Prostate gland (tissue), 2 donors: ENCODE measurements around the gene SCN1B. TPM values are rescaled to one million over a fixed set of nuclear protein-coding genes. Genes with fewer than 3 reads are reported as not detected.

Experiments
- DNase-seq: peaks from one replicate; pipeline ENCODE4 v3.0.0-alpha.2; 2019; ENCODE audit warnings: low spot score
- H3K27ac ChIP-seq, 2 donors: fragments of 200-600 bp; sonication (generic); 2 replicates each; pipeline ENCODE4 v1.5.1; 2017 to 2019
- H3K27me3 ChIP-seq: fragments of 200-600 bp; sonication (generic); replicated peaks from 2 replicates; pipeline ENCODE4 v1.5.1; 2019; ENCODE audit not compliant: insufficient read depth
- H3K36me3 ChIP-seq, 2 donors: fragments of 200-600 bp; sonication (generic); 1 replicate in 1 of 2; 2 replicates in 1 of 2; pipeline versions ENCODE4 v1.5.1 to v1.8.1; 2017 to 2019
- H3K4me1 ChIP-seq: fragments of 200-600 bp; sonication (generic); replicated peaks from 2 replicates; pipeline ENCODE4 v1.5.1; 2019
- H3K4me3 ChIP-seq, 2 donors: fragments of 200-600 bp; sonication (generic); 2 replicates each; pipeline ENCODE4 v1.5.1; 2017 to 2019
- H3K9me3 ChIP-seq: fragments of 200-600 bp; sonication (generic); 2 replicates; pipeline ENCODE4 v1.5.1; 2017
- POLR2A ChIP-seq: fragments of 450-650 bp; IDR thresholded peaks from one replicate; pipeline ENCODE4 v1.6.1; 2016; ENCODE audit warnings: antibody characterized with exemption, mild to moderate bottlenecking
- POLR2AphosphoS5 ChIP-seq: sonication (generic); formaldehyde crosslinking; IDR thresholded peaks from one replicate; pipeline ENCODE4 v1.6.1; 2017; ENCODE audit warnings: antibody characterized with exemption
- WGBS: methylation state at CpG from one replicate; pipeline ENCODE4 v1.1.5; 2018; 5-methylcytosine and 5-hydroxymethylcytosine counted together
- intact Hi-C: fragments of 100-400 bp; cut with DNase I; formaldehyde crosslinking; loops from one replicate; pipeline ENCODE4 v1.14.2; 2022
- total RNA-seq, 2 donors: library from RNA; depleted of rRNA; stranded (reverse); fragments of >200 nt; gene quantifications; one replicate each; pipeline ENCODE4 v1.1.0, GENCODE V29; 2016
- TF ChIP-seq, protein P1 (sequence below), 4 experiments: fragments of 200-600 bp in 2 of 4; fragments of 450-650 bp in 2 of 4; sonication (generic) in 2 of 4; IDR thresholded peaks; 1 replicate in 3 of 4; 2 replicates in 1 of 4; pipeline ENCODE4 v1.5.1; 2016 to 2019; ENCODE audit warnings: antibody characterized with exemption in 4 of 4, mild to moderate bottlenecking in 2 of 4, moderate library complexity in 2 of 4

Gene SCN1B
- total RNA-seq, 2 donors from 2014 or later = 9.7 to 10.6 TPM

DNA sequence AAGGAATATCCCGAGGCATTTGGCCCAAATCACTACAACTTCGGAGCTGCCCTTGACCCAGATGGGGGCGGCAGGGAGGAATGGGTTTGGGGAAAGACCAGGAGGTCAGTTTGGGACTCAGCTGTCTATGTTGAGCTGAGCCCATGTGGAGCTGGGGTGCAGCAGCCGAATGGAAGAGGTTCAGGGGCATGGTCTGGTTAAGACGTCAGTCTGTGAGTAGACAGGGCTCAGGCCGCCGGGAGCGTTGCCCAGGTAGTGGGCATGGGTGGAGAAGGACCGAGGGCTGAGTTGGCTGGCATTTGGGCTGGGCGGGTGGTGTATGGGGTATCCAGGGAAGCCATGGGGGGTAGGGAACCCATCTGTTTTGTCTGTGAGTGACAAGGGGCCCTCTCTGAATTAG is 9.3 kb upstream of the SCN1B start:
- H3K27me3 ChIP-seq = no peaks in the 10 kb centered on the region
- no peaks in the 10 kb centered on the region for H3K4me1 ChIP-seq
- no peaks in the 10 kb centered on the region for H3K9me3 ChIP-seq
- peaks cover 19 to 31% of the 10 kb centered on the region in 2 donors for H3K36me3 ChIP-seq
- WGBS = 89% methylated on average over 10 of the region's 10 CpGs
- no peak overlapping the region for H3K27ac ChIP-seq
- H3K4me3 ChIP-seq = no peak overlapping the region
- DNase-seq = no peak
- TF ChIP-seq POLR2A = no peak
- TF ChIP-seq, protein P1, sequence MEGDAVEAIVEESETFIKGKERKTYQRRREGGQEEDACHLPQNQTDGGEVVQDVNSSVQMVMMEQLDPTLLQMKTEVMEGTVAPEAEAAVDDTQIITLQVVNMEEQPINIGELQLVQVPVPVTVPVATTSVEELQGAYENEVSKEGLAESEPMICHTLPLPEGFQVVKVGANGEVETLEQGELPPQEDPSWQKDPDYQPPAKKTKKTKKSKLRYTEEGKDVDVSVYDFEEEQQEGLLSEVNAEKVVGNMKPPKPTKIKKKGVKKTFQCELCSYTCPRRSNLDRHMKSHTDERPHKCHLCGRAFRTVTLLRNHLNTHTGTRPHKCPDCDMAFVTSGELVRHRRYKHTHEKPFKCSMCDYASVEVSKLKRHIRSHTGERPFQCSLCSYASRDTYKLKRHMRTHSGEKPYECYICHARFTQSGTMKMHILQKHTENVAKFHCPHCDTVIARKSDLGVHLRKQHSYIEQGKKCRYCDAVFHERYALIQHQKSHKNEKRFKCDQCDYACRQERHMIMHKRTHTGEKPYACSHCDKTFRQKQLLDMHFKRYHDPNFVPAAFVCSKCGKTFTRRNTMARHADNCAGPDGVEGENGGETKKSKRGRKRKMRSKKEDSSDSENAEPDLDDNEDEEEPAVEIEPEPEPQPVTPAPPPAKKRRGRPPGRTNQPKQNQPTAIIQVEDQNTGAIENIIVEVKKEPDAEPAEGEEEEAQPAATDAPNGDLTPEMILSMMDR (IDR thresholded peaks at IDR 0.05) = no peak
- TF ChIP-seq POLR2AphosphoS5 = no peak
- intact Hi-C loops = no loop called here

DNA sequence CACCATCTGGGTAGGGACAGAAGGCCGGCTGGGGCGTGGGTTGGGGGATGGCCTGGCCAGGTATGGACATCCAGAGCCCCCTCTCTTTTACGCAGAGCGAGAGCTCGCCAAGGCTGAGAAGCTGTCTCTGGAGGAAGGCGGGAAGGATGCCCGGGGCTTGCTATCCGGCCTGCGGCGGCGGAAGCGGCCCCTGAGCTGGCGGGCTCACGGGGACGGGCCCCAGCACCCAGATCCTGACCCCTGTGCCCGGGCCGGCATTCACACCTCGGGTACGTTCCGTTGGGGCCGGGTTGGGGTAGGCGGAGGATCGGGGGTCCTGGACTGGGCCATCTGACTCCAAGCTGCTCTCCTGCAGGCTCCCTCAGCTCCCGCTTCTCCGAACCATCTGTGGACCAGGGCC is 8.7 kb upstream of the SCN1B start:
- intact Hi-C loops = no loop called here
- TF ChIP-seq, protein P1 (IDR thresholded peaks at IDR 0.05) = no peak
- TF ChIP-seq POLR2A = no peak
- TF ChIP-seq POLR2AphosphoS5 = no peak
- 93% methylated on average over 20 of the region's 25 CpGs for WGBS

DNA sequence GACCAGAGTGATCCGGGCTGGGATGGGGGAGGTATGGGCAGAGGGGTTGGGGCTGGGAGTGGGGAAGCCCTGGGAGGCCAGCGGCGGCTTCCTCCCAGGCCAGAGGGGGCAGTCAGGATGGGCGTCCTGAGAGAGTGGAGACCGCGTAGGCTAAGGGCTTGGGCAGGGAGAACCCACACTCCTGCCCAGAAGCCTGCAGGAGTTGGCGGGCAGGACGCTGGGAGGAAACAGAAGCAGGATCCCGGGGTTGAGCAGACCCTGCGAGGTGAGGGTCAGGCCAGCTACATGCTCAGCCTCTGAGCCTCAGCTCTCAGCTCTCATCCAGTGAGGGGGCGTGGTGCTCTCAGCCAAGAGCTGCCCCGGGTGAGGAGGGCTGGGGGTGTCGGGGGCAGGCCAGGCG is 7.8 kb upstream of the SCN1B start:
- H3K27me3 ChIP-seq = no peaks in the 10 kb centered on the region
- H3K4me3 ChIP-seq = no peak overlapping the region
- intact Hi-C loops = no loop called here
- 83% methylated on average over 14 of the region's 14 CpGs for WGBS
- no peaks in the 10 kb centered on the region for H3K4me1 ChIP-seq
- no peaks in the 10 kb centered on the region for H3K9me3 ChIP-seq
- no peak overlapping the region for H3K27ac ChIP-seq
- TF ChIP-seq POLR2AphosphoS5 (no peak), POLR2A (no peak)
- TF ChIP-seq, protein P1 (IDR thresholded peaks at IDR 0.05) = no peak
- DNase-seq = no peak
- peaks cover 17 to 34% of the 10 kb centered on the region in 2 donors for H3K36me3 ChIP-seq

More for the DNA sequence above, 8.7 kb upstream of the SCN1B start:
- Histone ChIP-seq H3K4me1 (no peaks in the 10 kb centered on the region), H3K4me3 (no peak overlapping the region), H3K27ac (no peak overlapping the region), H3K9me3 (no peaks in the 10 kb centered on the region), H3K36me3 (peaks cover 19 to 34% of the 10 kb centered on the region in 2 donors), H3K27me3 (no peaks in the 10 kb centered on the region)
- no peak for DNase-seq

DNA sequence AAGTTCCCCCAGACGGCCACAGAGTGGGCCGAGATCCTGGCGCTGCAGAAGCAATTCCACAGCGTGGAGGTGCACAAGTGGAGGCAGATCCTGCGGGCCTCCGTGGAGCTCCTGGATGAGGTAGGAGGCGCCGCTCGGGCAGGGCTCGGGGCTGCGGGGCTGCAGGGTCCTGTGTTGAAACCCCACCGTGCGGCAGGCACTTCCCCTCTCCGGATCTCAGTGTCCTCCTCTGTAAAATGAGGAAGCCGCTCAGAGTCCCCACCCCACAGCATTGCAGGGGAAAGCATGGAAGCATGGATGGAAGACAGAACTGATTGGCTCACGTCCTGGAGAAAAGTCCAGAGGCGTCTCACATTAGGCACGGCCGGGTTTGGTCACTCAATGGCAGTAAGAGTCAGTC is 6.8 kb upstream of the SCN1B start:
- H3K4me1 ChIP-seq = no peaks in the 10 kb centered on the region
- no peak overlapping the region for H3K27ac ChIP-seq
- peaks cover 12 to 34% of the 10 kb centered on the region in 2 donors for H3K36me3 ChIP-seq
- no peaks in the 10 kb centered on the region for H3K9me3 ChIP-seq
- intact Hi-C loops = no loop called here
- 76% methylated on average over 13 of the region's 19 CpGs for WGBS
- H3K27me3 ChIP-seq = no peaks in the 10 kb centered on the region
- DNase-seq = no peak
- H3K4me3 ChIP-seq = no peak overlapping the region
- TF ChIP-seq POLR2A = no peak
- TF ChIP-seq, protein P1 (IDR thresholded peaks at IDR 0.05) = no peak
- no peak for TF ChIP-seq POLR2AphosphoS5

DNA sequence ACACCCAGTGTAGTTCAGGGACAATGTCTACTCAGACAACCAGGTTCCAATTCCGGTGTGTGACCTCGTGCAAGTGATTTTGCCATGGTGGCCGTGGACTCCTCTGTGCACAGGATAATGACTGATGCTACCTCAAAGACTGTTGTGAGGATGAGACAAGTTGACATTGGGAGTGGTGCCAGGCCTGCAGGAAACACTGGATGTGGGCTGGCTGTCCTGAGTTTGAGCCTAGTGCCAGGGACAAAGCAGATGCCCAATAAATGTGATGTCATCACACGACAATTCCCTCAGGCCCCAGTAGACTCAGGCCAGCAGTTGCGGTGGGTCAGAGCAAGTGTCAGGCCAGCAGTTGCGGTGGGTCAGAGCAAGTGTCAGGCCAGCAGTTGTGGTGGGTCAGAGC is 6.2 kb upstream of the SCN1B start:
- H3K36me3 ChIP-seq = peaks cover 12 to 30% of the 10 kb centered on the region in 2 donors
- no peak for TF ChIP-seq POLR2A
- no peak for TF ChIP-seq POLR2AphosphoS5
- TF ChIP-seq, protein P1 (IDR thresholded peaks at IDR 0.05) = no peak
- no peaks in the 10 kb centered on the region for H3K27me3 ChIP-seq
- WGBS = 87% methylated on average over 6 of the region's 6 CpGs
- H3K4me3 ChIP-seq = no peak overlapping the region
- no peaks in the 10 kb centered on the region for H3K9me3 ChIP-seq
- no peak overlapping the region for H3K27ac ChIP-seq
- no peak for DNase-seq
- H3K4me1 ChIP-seq = no peaks in the 10 kb centered on the region
- intact Hi-C loops = no loop called here
